ENCODE results near the gene FBXL2.

The FBXL2 gene

GRCh38 chr3:33355611-33356010 is 78.4 kb downstream of the FBXL2 start:
- TF ChIP-seq REST (IDR thresholded peaks at IDR 0.05; ENCODE audit: low read depth) (no peak), TEAD4 (IDR thresholded peaks at IDR 0.05) (no peak), ZBTB7A (IDR thresholded peaks at IDR 0.05; ENCODE audit: low read depth) (no peak), RAD21 (IDR thresholded peaks at IDR 0.05; ENCODE audit: low read depth) (no peak), FOXM1 (IDR thresholded peaks at IDR 0.05; ENCODE audit: borderline replicate concordance, low read depth) (no peak)

DNA sequence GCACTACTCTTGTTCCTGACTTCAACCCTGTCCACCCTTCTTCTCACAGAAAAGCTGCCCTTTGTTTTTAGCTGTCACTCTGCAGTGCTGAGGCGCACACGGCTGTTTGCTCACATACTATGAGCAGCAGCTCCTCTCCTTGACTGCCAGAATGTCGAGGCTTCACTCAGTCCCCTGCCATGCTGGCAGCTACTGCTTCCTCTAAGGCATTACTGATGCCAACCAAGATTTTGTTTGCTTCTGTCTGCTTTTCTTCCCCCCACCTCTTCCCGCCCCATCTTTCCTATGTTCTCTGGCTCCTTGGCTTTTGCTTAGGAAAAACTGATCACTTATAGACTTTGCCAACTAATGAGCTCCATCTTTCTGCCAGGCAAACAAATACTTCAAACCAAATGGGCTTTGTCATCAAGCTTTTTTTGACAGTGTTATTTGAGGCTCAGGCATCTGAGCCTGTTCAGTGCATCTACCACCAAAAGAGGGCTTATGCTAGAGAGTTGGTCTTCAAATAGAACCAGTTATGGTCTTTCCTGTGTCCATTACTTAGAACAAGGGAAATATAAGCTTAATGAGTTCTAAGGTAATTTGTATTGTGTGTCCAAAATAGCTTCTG is 81.0 kb downstream of the FBXL2 start:
- TF ChIP-seq EP300 (IDR thresholded peaks at IDR 0.05; ENCODE audit: borderline replicate concordance) (no peak), CREB1 (IDR thresholded peaks at IDR 0.05; ENCODE audit: low read depth) (no peak), TAF1 (IDR thresholded peaks at IDR 0.05; ENCODE audit: low read depth) (no peak), YY1 (IDR thresholded peaks at IDR 0.05; ENCODE audit: low read depth) (no peak), EGR1 (IDR thresholded peaks at IDR 0.05) (no peak), TCF12 (IDR thresholded peaks at IDR 0.05; ENCODE audit: low read depth) (no peak)

- TF ChIP-seq NFIC (IDR thresholded peaks at IDR 0.05) = no peak
- TF ChIP-seq TEAD4 (IDR thresholded peaks at IDR 0.05) = peak; percentile 41
- no peak for TF ChIP-seq TCF12 (IDR thresholded peaks at IDR 0.05; ENCODE audit: low read depth)
- no peak for TF ChIP-seq RAD21 (IDR thresholded peaks at IDR 0.05; ENCODE audit: low read depth)
Observed at GRCh38 chr3:33360136-33360825, 83.0 kb downstream of the FBXL2 start.

DNA sequence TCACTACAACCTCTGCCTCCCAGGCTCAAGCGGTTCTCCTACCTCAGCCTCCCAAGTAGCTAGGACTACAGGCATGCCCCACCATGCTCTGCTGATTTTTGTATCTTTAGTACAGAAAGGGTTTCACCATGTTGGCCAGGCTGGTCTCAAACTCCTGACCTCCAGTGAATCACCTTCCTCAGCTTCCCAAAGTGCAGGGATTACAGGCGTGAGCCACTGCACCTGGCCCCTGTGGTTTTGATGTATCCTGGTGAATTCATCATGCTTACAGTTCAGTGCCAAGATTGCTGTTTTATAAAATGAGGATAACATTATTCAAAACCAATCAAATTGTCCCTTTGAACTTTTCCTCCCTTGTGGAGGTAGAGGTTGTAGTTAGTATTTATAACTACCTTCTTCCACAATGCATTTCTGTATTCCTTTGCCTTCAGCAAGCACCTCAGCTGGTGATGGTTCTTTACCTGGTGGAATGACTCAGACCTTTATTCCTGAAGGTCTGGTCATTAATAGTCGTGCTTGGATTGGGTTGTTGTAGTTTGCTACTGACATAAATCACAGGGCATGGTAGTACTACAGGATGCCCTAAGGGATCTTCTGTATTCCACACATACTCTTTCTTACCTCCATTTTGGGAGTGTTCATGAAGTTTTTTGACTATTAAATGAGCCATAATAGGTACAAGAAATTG is 86.0 kb downstream of the FBXL2 start:
- TF ChIP-seq TCF12 (IDR thresholded peaks at IDR 0.05; ENCODE audit: low read depth) = no peak
- no peak for TF ChIP-seq TEAD4 (IDR thresholded peaks at IDR 0.05)
- no peak for TF ChIP-seq FOXM1 (IDR thresholded peaks at IDR 0.05; ENCODE audit: borderline replicate concordance, low read depth)
- TF ChIP-seq CREB1 (IDR thresholded peaks at IDR 0.05; ENCODE audit: low read depth) = no peak
- TF ChIP-seq RAD21 (IDR thresholded peaks at IDR 0.05; ENCODE audit: low read depth) = no peak
- no peak for TF ChIP-seq ZBTB7A (IDR thresholded peaks at IDR 0.05; ENCODE audit: low read depth)
- no peak for TF ChIP-seq EP300 (IDR thresholded peaks at IDR 0.05; ENCODE audit: borderline replicate concordance)

GRCh38 chr3:33364060-33364459 is 86.8 kb downstream of the FBXL2 start:
- TF ChIP-seq FOXM1 (IDR thresholded peaks at IDR 0.05; ENCODE audit: borderline replicate concordance, low read depth) = no peak

- TF ChIP-seq EGR1 (IDR thresholded peaks at IDR 0.05) = no peak
- TF ChIP-seq ZBTB7A (IDR thresholded peaks at IDR 0.05; ENCODE audit: low read depth) = no peak
- no peak for TF ChIP-seq RAD21 (IDR thresholded peaks at IDR 0.05; ENCODE audit: low read depth)
- TF ChIP-seq TAF1 (IDR thresholded peaks at IDR 0.05; ENCODE audit: low read depth) = no peak
- no peak for TF ChIP-seq CEBPB (IDR thresholded peaks at IDR 0.05)
- no peak for TF ChIP-seq TEAD4 (IDR thresholded peaks at IDR 0.05)
- TF ChIP-seq CREB1 (IDR thresholded peaks at IDR 0.05; ENCODE audit: low read depth) = no peak
- no peak for TF ChIP-seq FOXM1 (IDR thresholded peaks at IDR 0.05; ENCODE audit: borderline replicate concordance, low read depth)
- no peak for TF ChIP-seq YY1 (IDR thresholded peaks at IDR 0.05; ENCODE audit: low read depth)
Observed at GRCh38 chr3:33364531-33365128, 87.4 kb downstream of the FBXL2 start.

GRCh38 chr3:33372218-33373081 is 95.2 kb downstream of the FBXL2 start:
- TF ChIP-seq RAD21 (IDR thresholded peaks at IDR 0.05; ENCODE audit: low read depth) (peak; percentile 87), MAX (IDR thresholded peaks at IDR 0.05) (no peak)

DNA sequence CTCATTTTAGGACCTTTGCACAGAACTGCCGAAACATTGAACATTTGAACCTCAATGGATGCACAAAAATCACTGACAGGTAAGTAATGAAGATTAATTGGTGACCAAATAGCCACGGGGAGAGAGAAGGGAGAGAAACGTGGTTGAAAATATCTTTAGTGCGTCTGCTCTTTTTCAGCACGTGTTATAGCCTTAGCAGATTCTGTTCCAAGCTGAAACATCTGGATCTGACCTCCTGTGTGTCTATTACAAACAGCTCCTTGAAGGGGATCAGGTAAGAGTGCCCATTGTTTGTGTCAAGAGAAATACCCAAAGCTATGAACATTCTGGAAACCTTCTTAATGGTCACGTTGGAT is 95.8 kb downstream of the FBXL2 start:
- TF ChIP-seq CEBPB (IDR thresholded peaks at IDR 0.05) (no peak), MAX (IDR thresholded peaks at IDR 0.05) (no peak), ZBTB7A (IDR thresholded peaks at IDR 0.05; ENCODE audit: low read depth) (no peak), TCF12 (IDR thresholded peaks at IDR 0.05; ENCODE audit: low read depth) (no peak), TAF1 (IDR thresholded peaks at IDR 0.05; ENCODE audit: low read depth) (no peak), RAD21 (IDR thresholded peaks at IDR 0.05; ENCODE audit: low read depth) (no peak), REST (IDR thresholded peaks at IDR 0.05; ENCODE audit: low read depth) (no peak), YY1 (IDR thresholded peaks at IDR 0.05; ENCODE audit: low read depth) (no peak), CREB1 (IDR thresholded peaks at IDR 0.05; ENCODE audit: low read depth) (no peak), FOXM1 (IDR thresholded peaks at IDR 0.05; ENCODE audit: borderline replicate concordance, low read depth) (no peak)
- TF ChIP-seq, protein P1, sequence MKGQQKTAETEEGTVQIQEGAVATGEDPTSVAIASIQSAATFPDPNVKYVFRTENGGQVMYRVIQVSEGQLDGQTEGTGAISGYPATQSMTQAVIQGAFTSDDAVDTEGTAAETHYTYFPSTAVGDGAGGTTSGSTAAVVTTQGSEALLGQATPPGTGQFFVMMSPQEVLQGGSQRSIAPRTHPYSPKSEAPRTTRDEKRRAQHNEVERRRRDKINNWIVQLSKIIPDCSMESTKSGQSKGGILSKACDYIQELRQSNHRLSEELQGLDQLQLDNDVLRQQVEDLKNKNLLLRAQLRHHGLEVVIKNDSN (IDR thresholded peaks at IDR 0.05) = no peak
